ENCODE results near the gene MED8.

DNA sequence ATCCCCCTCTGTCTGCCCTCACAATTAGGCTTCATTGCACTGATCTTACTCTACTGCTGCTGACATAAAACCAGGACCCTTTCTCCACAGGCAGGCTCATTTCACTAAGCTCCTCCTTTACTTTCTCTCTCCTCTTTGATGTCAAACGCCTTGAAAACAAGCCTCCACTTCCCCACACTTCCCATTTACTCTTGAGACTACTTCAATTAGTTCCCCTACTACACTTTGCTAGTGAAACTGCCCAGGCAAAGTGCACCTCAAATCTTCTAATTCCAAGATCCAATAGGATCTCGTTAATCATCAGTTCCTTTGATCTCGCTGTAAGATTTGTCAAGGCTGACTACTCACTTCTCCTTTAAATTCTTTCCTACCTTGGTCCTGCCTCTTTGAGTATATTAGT, 36.7 kb downstream of the MED8 start:
- TF ChIP-seq, protein P1, sequence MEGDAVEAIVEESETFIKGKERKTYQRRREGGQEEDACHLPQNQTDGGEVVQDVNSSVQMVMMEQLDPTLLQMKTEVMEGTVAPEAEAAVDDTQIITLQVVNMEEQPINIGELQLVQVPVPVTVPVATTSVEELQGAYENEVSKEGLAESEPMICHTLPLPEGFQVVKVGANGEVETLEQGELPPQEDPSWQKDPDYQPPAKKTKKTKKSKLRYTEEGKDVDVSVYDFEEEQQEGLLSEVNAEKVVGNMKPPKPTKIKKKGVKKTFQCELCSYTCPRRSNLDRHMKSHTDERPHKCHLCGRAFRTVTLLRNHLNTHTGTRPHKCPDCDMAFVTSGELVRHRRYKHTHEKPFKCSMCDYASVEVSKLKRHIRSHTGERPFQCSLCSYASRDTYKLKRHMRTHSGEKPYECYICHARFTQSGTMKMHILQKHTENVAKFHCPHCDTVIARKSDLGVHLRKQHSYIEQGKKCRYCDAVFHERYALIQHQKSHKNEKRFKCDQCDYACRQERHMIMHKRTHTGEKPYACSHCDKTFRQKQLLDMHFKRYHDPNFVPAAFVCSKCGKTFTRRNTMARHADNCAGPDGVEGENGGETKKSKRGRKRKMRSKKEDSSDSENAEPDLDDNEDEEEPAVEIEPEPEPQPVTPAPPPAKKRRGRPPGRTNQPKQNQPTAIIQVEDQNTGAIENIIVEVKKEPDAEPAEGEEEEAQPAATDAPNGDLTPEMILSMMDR (conservative IDR thresholded peaks at IDR 0.05 in 1 of 2, IDR thresholded peaks at IDR 0.05 in 1 of 2; ENCODE audit: low read depth in 1 of 2, low read length in 2 of 2) = no peak
- no peak for TF ChIP-seq EZH2 (IDR thresholded peaks at IDR 0.05; ENCODE audit: low read length, missing control alignments)
